ENCODE results near the gene SNAP29.
A peak's percentile ranks its signal among the peaks of the same experiment; 100 is the strongest.
"Not testable (repeated sequence)": the region's sequence is repeated elsewhere in the genome, so short reads cannot be mapped to it uniquely, and the experiment has no call there.

SNAP29 gene

GRCh38 chr22:20834725-20835124, 24.1 kb upstream of the SNAP29 start:
- DNase-seq = no peak

GRCh38 chr22:20836987-20837823, 21.6 kb upstream of the SNAP29 start:
- no peak for DNase-seq

GRCh38 chr22:20839354-20839753, 19.5 kb upstream of the SNAP29 start:
- DNase-seq = not testable (repeated sequence)

- DNase-seq = no peak
These were observed 18.8 kb upstream of the SNAP29 start for GRCh38 chr22:20839837-20840645.

- no peak for DNase-seq
These were observed 18.0 kb upstream of the SNAP29 start for GRCh38 chr22:20840646-20841371.

GRCh38 chr22:20843501-20843900, 15.3 kb upstream of the SNAP29 start:
- no peak for DNase-seq

- DNase-seq = no peak
These were observed 14.5 kb upstream of the SNAP29 start for GRCh38 chr22:20844055-20845037.

- no peak for DNase-seq
These were observed 11.4 kb upstream of the SNAP29 start for GRCh38 chr22:20847318-20847822.

GRCh38 chr22:20852076-20852475, 6.7 kb upstream of the SNAP29 start:
- no peak for DNase-seq

GRCh38 chr22:20852503-20852902, 6.3 kb upstream of the SNAP29 start:
- DNase-seq = no peak

- no peak for DNase-seq
These were observed 5.6 kb upstream of the SNAP29 start for GRCh38 chr22:20853236-20853660.

GRCh38 chr22:20857247-20857643, 1.6 kb upstream of the SNAP29 start:
- peak in 2 of 56 donors; percentile 7 to 14 for DNase-seq

GRCh38 chr22:20857838-20858614, 781 bp upstream of the SNAP29 start:
- peak in 51 of 56 donors; percentile 41 to 90 (median 83) for DNase-seq

- DNase-seq = no peak
These were observed 808 bp downstream of the SNAP29 start for GRCh38 chr22:20859615-20860014.

GRCh38 chr22:20862540-20862939, 3.7 kb downstream of the SNAP29 start:
- no peak for DNase-seq

GRCh38 chr22:20863366-20863765, 4.6 kb downstream of the SNAP29 start:
- DNase-seq = no peak

- no peak for DNase-seq
These were observed 5.5 kb downstream of the SNAP29 start for GRCh38 chr22:20864186-20864908.

GRCh38 chr22:20865331-20865730, 6.5 kb downstream of the SNAP29 start:
- DNase-seq = no peak
